ENCODE results near the gene MUC15. TPM values are rescaled to one million over a fixed set of nuclear protein-coding genes. Genes with fewer than 3 reads are reported as not detected.

MUC15 gene
- not detected for polyA plus RNA-seq (2012; ENCODE audit: low read depth, missing spikeins)

GRCh38 chr11:26571861-26572654, at the start of gene MUC15:
MUC15 (minus strand) TSS chr11:26572263; CDS start chr11:26567094, 5,169 bp downstream.
- FAIRE-seq (no peak), DNase-seq (ENCODE audit: insufficient read length, low spot score) (no peak)
- TF ChIP-seq POLR2AphosphoS5 (IDR thresholded peaks at IDR 0.05; ENCODE audit: low read depth, low read length) (no peak), POLR2A (IDR thresholded peaks at IDR 0.05; ENCODE audit: low read depth, low read length) (no peak), SPI1 (IDR thresholded peaks at IDR 0.05; ENCODE audit: low read depth, low read length) (no peak), POU2F2 (IDR thresholded peaks at IDR 0.05; ENCODE audit: low read depth, low read length) (no peak), TAF1 (IDR thresholded peaks at IDR 0.05; ENCODE audit: low read depth, low read length) (no peak), PAX5 (IDR thresholded peaks at IDR 0.05; ENCODE audit: insufficient read depth, low read length, severe bottlenecking) (no peak)

- DNase-seq (ENCODE audit: insufficient read length, low spot score) (no peak), FAIRE-seq (no peak)
- no peak for TF ChIP-seq PAX5 (IDR thresholded peaks at IDR 0.05; ENCODE audit: insufficient read depth, low read length, severe bottlenecking)
These were observed 49.1 kb upstream of the MUC15 start for GRCh38 chr11:26621132-26621531.

- TF ChIP-seq POLR2A (IDR thresholded peaks at IDR 0.05; ENCODE audit: low read depth, low read length) = no peak
- no peak for FAIRE-seq
These were observed 48.4 kb upstream of the MUC15 start for GRCh38 chr11:26620282-26621045.

GRCh38 chr11:26618441-26618840, 46.4 kb upstream of the MUC15 start:
- FAIRE-seq (no peak), DNase-seq (ENCODE audit: insufficient read length, low spot score) (no peak)
- TF ChIP-seq POLR2AphosphoS5 (IDR thresholded peaks at IDR 0.05; ENCODE audit: low read depth, low read length) (no peak), SPI1 (IDR thresholded peaks at IDR 0.05; ENCODE audit: low read depth, low read length) (no peak), POLR2A (IDR thresholded peaks at IDR 0.05; ENCODE audit: low read depth, low read length) (no peak), TAF1 (IDR thresholded peaks at IDR 0.05; ENCODE audit: low read depth, low read length) (no peak), POU2F2 (IDR thresholded peaks at IDR 0.05; ENCODE audit: low read depth, low read length) (no peak), PAX5 (IDR thresholded peaks at IDR 0.05; ENCODE audit: insufficient read depth, low read length, severe bottlenecking) (no peak)

More at GRCh38 chr11:26620282-26621045, 48.4 kb upstream of the MUC15 start:
- DNase-seq (ENCODE audit: insufficient read length, low spot score) = no peak

- FAIRE-seq (no peak), DNase-seq (ENCODE audit: insufficient read length, low spot score) (no peak)
- TF ChIP-seq POLR2A (IDR thresholded peaks at IDR 0.05; ENCODE audit: low read depth, low read length) (no peak), SPI1 (IDR thresholded peaks at IDR 0.05; ENCODE audit: low read depth, low read length) (no peak), POU2F2 (IDR thresholded peaks at IDR 0.05; ENCODE audit: low read depth, low read length) (no peak), POLR2AphosphoS5 (IDR thresholded peaks at IDR 0.05; ENCODE audit: low read depth, low read length) (no peak), TAF1 (IDR thresholded peaks at IDR 0.05; ENCODE audit: low read depth, low read length) (no peak), PAX5 (IDR thresholded peaks at IDR 0.05; ENCODE audit: insufficient read depth, low read length, severe bottlenecking) (no peak)
These were observed 41.7 kb upstream of the MUC15 start for GRCh38 chr11:26613759-26614158.

GRCh38 chr11:26608507-26609146, 36.6 kb upstream of the MUC15 start:
- FAIRE-seq (no peak), DNase-seq (ENCODE audit: insufficient read length, low spot score) (no peak)
- TF ChIP-seq POLR2AphosphoS5 (IDR thresholded peaks at IDR 0.05; ENCODE audit: low read depth, low read length) (no peak), PAX5 (IDR thresholded peaks at IDR 0.05; ENCODE audit: insufficient read depth, low read length, severe bottlenecking) (no peak), POU2F2 (IDR thresholded peaks at IDR 0.05; ENCODE audit: low read depth, low read length) (no peak), POLR2A (IDR thresholded peaks at IDR 0.05; ENCODE audit: low read depth, low read length) (no peak), TAF1 (IDR thresholded peaks at IDR 0.05; ENCODE audit: low read depth, low read length) (no peak), SPI1 (IDR thresholded peaks at IDR 0.05; ENCODE audit: low read depth, low read length) (no peak)

GRCh38 chr11:26607725-26608506, 35.9 kb upstream of the MUC15 start:
- no peak for DNase-seq (ENCODE audit: insufficient read length, low spot score)
- TF ChIP-seq TAF1 (IDR thresholded peaks at IDR 0.05; ENCODE audit: low read depth, low read length) (no peak), PAX5 (IDR thresholded peaks at IDR 0.05; ENCODE audit: insufficient read depth, low read length, severe bottlenecking) (no peak), POU2F2 (IDR thresholded peaks at IDR 0.05; ENCODE audit: low read depth, low read length) (no peak), POLR2A (IDR thresholded peaks at IDR 0.05; ENCODE audit: low read depth, low read length) (no peak), POLR2AphosphoS5 (IDR thresholded peaks at IDR 0.05; ENCODE audit: low read depth, low read length) (no peak), SPI1 (IDR thresholded peaks at IDR 0.05; ENCODE audit: low read depth, low read length) (no peak)
- no peak for FAIRE-seq

GRCh38 chr11:26599876-26600434, 27.9 kb upstream of the MUC15 start:
- no peak for TF ChIP-seq POLR2AphosphoS5 (IDR thresholded peaks at IDR 0.05; ENCODE audit: low read depth, low read length)
- no peak for TF ChIP-seq SPI1 (IDR thresholded peaks at IDR 0.05; ENCODE audit: low read depth, low read length)
- no peak for TF ChIP-seq TAF1 (IDR thresholded peaks at IDR 0.05; ENCODE audit: low read depth, low read length)
- TF ChIP-seq POLR2A (IDR thresholded peaks at IDR 0.05; ENCODE audit: low read depth, low read length) = no peak
- DNase-seq (ENCODE audit: insufficient read length, low spot score) (no peak), FAIRE-seq (no peak)

- FAIRE-seq = no peak
- TF ChIP-seq POU2F2 (IDR thresholded peaks at IDR 0.05; ENCODE audit: low read depth, low read length) (no peak), TAF1 (IDR thresholded peaks at IDR 0.05; ENCODE audit: low read depth, low read length) (no peak), POLR2A (IDR thresholded peaks at IDR 0.05; ENCODE audit: low read depth, low read length) (no peak), POLR2AphosphoS5 (IDR thresholded peaks at IDR 0.05; ENCODE audit: low read depth, low read length) (no peak), PAX5 (IDR thresholded peaks at IDR 0.05; ENCODE audit: insufficient read depth, low read length, severe bottlenecking) (no peak), SPI1 (IDR thresholded peaks at IDR 0.05; ENCODE audit: low read depth, low read length) (no peak)
- DNase-seq (ENCODE audit: insufficient read length, low spot score) = no peak
These were observed 27.4 kb upstream of the MUC15 start for GRCh38 chr11:26599425-26599824.
